HepG2 (cell line): ENCODE data around the gene CCDC33. TPM values are rescaled to one million over a fixed set of nuclear protein-coding genes. Genes with fewer than 3 reads are reported as not detected.

ENCODE experiments used
- ATF2 ChIP-seq: sonication (generic); formaldehyde crosslinking; IDR thresholded peaks from 2 replicates; pipeline ENCODE4 v1.4.0; 2020; ENCODE audit warnings: missing genetic modification reagents
- ESRRA ChIP-seq: sonication (generic); formaldehyde crosslinking; IDR thresholded peaks from 2 replicates; pipeline ENCODE4 v1.5.1; 2020; ENCODE audit warnings: mild to moderate bottlenecking, low read depth, missing genetic modification reagents
- HMGXB3 ChIP-seq: sonication (generic); formaldehyde crosslinking; IDR thresholded peaks from 2 replicates; pipeline ENCODE4 v1.4.0; 2020; ENCODE audit warnings: missing genetic modification reagents, borderline replicate concordance
- MTA3 ChIP-seq: sonication (generic); formaldehyde crosslinking; IDR thresholded peaks from 2 replicates; pipeline ENCODE4 v1.4.0; 2020; ENCODE audit warnings: missing genetic modification reagents
- POGK ChIP-seq: sonication (generic); formaldehyde crosslinking; conservative IDR thresholded peaks from 2 replicates; pipeline ENCODE4 v1.8.0; 2022; ENCODE audit warnings: mild to moderate bottlenecking, moderate library complexity, missing genetic modification reagents
- POLR2G ChIP-seq: fragments of 200-400 bp; formaldehyde crosslinking; IDR thresholded peaks from 2 replicates; pipeline ENCODE4 v1.6.1; 2018; ENCODE audit warnings: mild to moderate bottlenecking, low read depth, low read length, moderate library complexity
- PRDM4 ChIP-seq: sonication (generic); formaldehyde crosslinking; IDR thresholded peaks from 2 replicates; pipeline ENCODE4 v1.9.0; 2021; ENCODE audit warnings: missing genetic modification reagents, borderline replicate concordance
- ZXDC ChIP-seq: sonication (generic); formaldehyde crosslinking; IDR thresholded peaks from 2 replicates; pipeline ENCODE4 v1.5.0; 2020; ENCODE audit warnings: mild to moderate bottlenecking, missing genetic modification reagents
- polyA plus RNA-seq, 8 experiments: library from polyadenylated mRNA; depleted of rRNA in 3 of 8; stranded (reverse) in 7 of 8; unstranded in 1 of 8; fragments of >200 nt; fragmentation: Illumina TruSeq in 4 of 8; extraction: Trizol in 4 of 8; gene quantifications; 2 replicates each; pipeline versions ENCODE4 v1.2.1 to v1.2.3, GENCODE V29; 2011 to 2016; ENCODE audit warnings: low read depth in 4 of 8, missing spikeins in 1 of 8, mixed read lengths in 1 of 8; ENCODE audit not compliant: insufficient read depth in 1 of 8
- total RNA-seq, 5 experiments: library from RNA; depleted of rRNA; stranded (reverse); fragments of >200 nt; fragmentation: Illumina TruSeq; extraction: Trizol; gene quantifications; 2 replicates each; pipeline ENCODE4 v1.2.3, GENCODE V29; 2016; ENCODE audit warnings: low read depth in 1 of 5

The CCDC33 gene
- total and polyA plus RNA-seq, 2 of the 13 experiments (the other 11 are each of a cell fraction or from before 2014, with no cell fraction given): 0.30 TPM; not detected in 1

GRCh38 chr15:74324714-74325113 is 88.6 kb downstream of the CCDC33 start (continued):
- no peak for TF ChIP-seq PRDM4 (CRISPR knock-in tag)
- no peak for TF ChIP-seq HMGXB3
- TF ChIP-seq ZXDC (CRISPR knock-in tag): no peak
- TF ChIP-seq ATF2 (CRISPR knock-in tag): no peak
- TF ChIP-seq POGK (CRISPR knock-in tag): no peak
- TF ChIP-seq ESRRA (CRISPR knock-in tag): no peak
- no peak for TF ChIP-seq POLR2G
- no peak for TF ChIP-seq MTA3 (CRISPR knock-in tag)
